ENCODE measurements around the gene NEXN.

- no peak for TF ChIP-seq CTCF (IDR thresholded peaks at IDR 0.05)
- TF ChIP-seq POLR2A (IDR thresholded peaks at IDR 0.05): no peak
These were observed 39.0 kb downstream of the NEXN start for GRCh38 chr1:77927414-77927813.

Data from heart left ventricle (tissue), 13 donors.